H1 (cell line): Measurements from ENCODE around the gene RETNLB. TPM values are rescaled to one million over a fixed set of nuclear protein-coding genes. Genes with fewer than 3 reads are reported as not detected.

Experiments used
- CTCF ChIA-PET: fragments of 300-600 bp; sonication (Branson Sonifier 250); formaldehyde crosslinking; loops from one replicate; lab custom pipeline; 2021; ENCODE audit not compliant: partially characterized antibody; lab: Charles Lee
- POLR2A ChIA-PET: fragments of 300-600 bp; sonication (Branson Sonifier 250); formaldehyde crosslinking; loops from one replicate; lab custom pipeline; 2021; ENCODE audit warnings: inconsistent platforms; ENCODE audit not compliant: partially characterized antibody; lab: Charles Lee
- DNase-seq, 2 experiments: peaks; one replicate each; pipeline versions ENCODE4 v3.0.0 to v3.0.0-alpha.2; 2010 to 2022; ENCODE audit warnings: low spot score in 2 of 2, low read depth in 1 of 2, mixed read lengths in 1 of 2
- FAIRE-seq: peaks from 2 replicates; lab custom pipeline; 2011; peaks lifted over from hg19 to GRCh38; lab: Jason Lieb, UNC
- H2AFZ ChIP-seq: 2 replicates; pipeline ENCODE4 v1.8.1; 2012; ENCODE audit warnings: low read length, inconsistent platforms
- H2AK5ac ChIP-seq: 2 replicates; pipeline ENCODE4 v1.6.1; 2013; ENCODE audit warnings: low read depth, low read length
- H2BK120ac ChIP-seq: replicated peaks from 2 replicates; pipeline ENCODE3; 2013; ENCODE audit warnings: low read depth, low read length, inconsistent platforms
- H2BK12ac ChIP-seq: 2 replicates; pipeline ENCODE4 v1.6.1; 2013; ENCODE audit warnings: low read depth, low read length
- H2BK15ac ChIP-seq: 2 replicates; pipeline ENCODE4 v1.6.1; 2013; ENCODE audit warnings: low read length
- H2BK20ac ChIP-seq: 2 replicates; pipeline ENCODE4 v1.6.1; 2013; ENCODE audit warnings: low read length
- H2BK5ac ChIP-seq: 2 replicates; pipeline ENCODE4 v1.6.1; 2013; ENCODE audit warnings: low read depth, low read length
- H3K14ac ChIP-seq: 2 replicates; pipeline ENCODE4 v1.6.1; 2013; ENCODE audit warnings: inconsistent platforms; ENCODE audit not compliant: insufficient read length
- H3K18ac ChIP-seq: 2 replicates; pipeline ENCODE4 v1.6.1; 2013; ENCODE audit warnings: low read length; ENCODE audit errors: extremely low read depth
- H3K23ac ChIP-seq: 2 replicates; pipeline ENCODE4 v1.6.1; 2013; ENCODE audit warnings: inconsistent platforms; ENCODE audit not compliant: insufficient read length
- H3K23me2 ChIP-seq: 2 replicates; pipeline ENCODE4 v1.6.1; 2013; ENCODE audit warnings: low read depth, low read length
- H3K27ac ChIP-seq: 2 replicates; pipeline ENCODE4 v1.6.1; 2011; ENCODE audit warnings: low read depth, low read length, inconsistent platforms
- H3K27me3 ChIP-seq, 4 experiments: replicated peaks in 1 of 4; 1 replicate in 1 of 4; 2 replicates in 3 of 4; pipeline versions ENCODE4 v1.6.1 to v1.8.1; 2011 to 2013; ENCODE audit warnings: low read length in 3 of 4, mild to moderate bottlenecking in 3 of 4, inconsistent platforms in 2 of 4, mixed read lengths in 2 of 4, moderate library complexity in 1 of 4; ENCODE audit not compliant: control insufficient read depth in 3 of 4, insufficient read depth in 3 of 4; ENCODE audit errors: extremely low read depth in 1 of 4
- H3K36me3 ChIP-seq, 4 experiments: 2 replicates each; pipeline versions ENCODE4 v1.6.1 to v1.8.1; 2011 to 2013; ENCODE audit warnings: mild to moderate bottlenecking in 4 of 4, low read length in 3 of 4, moderate library complexity in 2 of 4, control low read depth in 1 of 4, inconsistent platforms in 1 of 4; ENCODE audit not compliant: insufficient read depth in 4 of 4, control insufficient read depth in 2 of 4
- H3K4ac ChIP-seq: replicated peaks from 2 replicates; pipeline ENCODE3; 2013; ENCODE audit warnings: low read length, low read depth, mixed read lengths, inconsistent platforms; ENCODE audit not compliant: insufficient read length
- H3K4me1 ChIP-seq, 4 experiments: replicated peaks in 1 of 4; 1 replicate in 1 of 4; 2 replicates in 3 of 4; pipeline versions ENCODE4 v1.6.1 to v1.8.1; 2011 to 2013; ENCODE audit warnings: low read length in 3 of 4, inconsistent platforms in 2 of 4, mixed read lengths in 1 of 4; ENCODE audit not compliant: insufficient read depth in 4 of 4, control insufficient read depth in 3 of 4
- H3K4me2 ChIP-seq, 2 experiments: 2 replicates each; pipeline versions ENCODE4 v1.6.1 to v1.8.1; 2011 to 2013; ENCODE audit warnings: low read depth in 2 of 2, low read length in 2 of 2, control low read depth in 1 of 2, inconsistent platforms in 1 of 2, mild to moderate bottlenecking in 1 of 2; ENCODE audit not compliant: insufficient read depth in 1 of 2
- H3K4me3 ChIP-seq, 4 experiments: fragments of 200-600, 300-600 bp in 1 of 4; sonication (generic), shearing (Covaris generic), sonication (Bioruptor Twin) in 1 of 4; 2 replicates each; pipeline versions ENCODE4 v1.5.1 to v1.8.1; 2011 to 2016; ENCODE audit warnings: low read length in 4 of 4, low read depth in 3 of 4, control low read depth in 2 of 4, inconsistent platforms in 2 of 4, mild to moderate bottlenecking in 2 of 4, mixed read lengths in 1 of 4, moderate library complexity in 1 of 4; ENCODE audit not compliant: insufficient read depth in 2 of 4; ENCODE audit errors: extremely low read depth in 1 of 4
- H3K56ac ChIP-seq: replicated peaks from 2 replicates; pipeline ENCODE3; 2013; ENCODE audit warnings: low read depth, mild to moderate bottlenecking, mixed read lengths, low read length, inconsistent platforms; ENCODE audit not compliant: insufficient read length
- H3K79me1 ChIP-seq: 2 replicates; pipeline ENCODE4 v1.6.1; 2013; ENCODE audit warnings: low read depth, low read length, control low read depth
- H3K79me2 ChIP-seq, 2 experiments: 2 replicates each; pipeline versions ENCODE4 v1.6.1 to v1.8.1; 2012 to 2013; ENCODE audit warnings: low read length in 2 of 2, mild to moderate bottlenecking in 2 of 2, inconsistent platforms in 1 of 2; ENCODE audit not compliant: insufficient read depth in 2 of 2, control insufficient read depth in 1 of 2
- H3K9ac ChIP-seq, 4 experiments: replicated peaks in 1 of 4; 1 replicate in 1 of 4; 2 replicates in 3 of 4; pipeline versions ENCODE4 v1.6.1 to v1.8.1; 2011 to 2013; ENCODE audit warnings: low read depth in 3 of 4, low read length in 3 of 4, control low read depth in 2 of 4, mild to moderate bottlenecking in 2 of 4, moderate library complexity in 2 of 4, inconsistent platforms in 1 of 4; ENCODE audit errors: extremely low read depth in 1 of 4
- H3K9me3 ChIP-seq, 2 experiments: 2 replicates each; pipeline versions ENCODE4 v1.6.1 to v1.8.1; 2012 to 2013; ENCODE audit warnings: mild to moderate bottlenecking in 2 of 2, moderate library complexity in 2 of 2, control low read depth in 1 of 2, inconsistent platforms in 1 of 2, low read depth in 1 of 2, low read length in 1 of 2, mixed read lengths in 1 of 2; ENCODE audit not compliant: insufficient read depth in 2 of 2
- H4K20me1 ChIP-seq, 2 experiments: replicated peaks in 1 of 2; 2 replicates each; pipeline versions ENCODE3 to v1.8.1; 2011 to 2013; ENCODE audit warnings: inconsistent platforms in 2 of 2, low read length in 2 of 2, mild to moderate bottlenecking in 1 of 2; ENCODE audit not compliant: insufficient read depth in 2 of 2, control insufficient read depth in 1 of 2
- H4K5ac ChIP-seq: 2 replicates; pipeline ENCODE4 v1.6.1; 2013; ENCODE audit warnings: low read length, low read depth, mixed read lengths, inconsistent platforms; ENCODE audit not compliant: insufficient read length
- H4K8ac ChIP-seq: 2 replicates; pipeline ENCODE4 v1.8.0; 2013; ENCODE audit warnings: mild to moderate bottlenecking, moderate library complexity, low read length, inconsistent platforms; ENCODE audit not compliant: insufficient read depth; ENCODE audit errors: extremely low read depth
- H4K91ac ChIP-seq: replicated peaks from 2 replicates; pipeline ENCODE3; 2013; ENCODE audit warnings: low read length, mixed read lengths, inconsistent platforms; ENCODE audit not compliant: insufficient read length
- CBX5 ChIP-seq: fragments of 300-800, 300-1000 bp; sonication (generic); IDR thresholded peaks from 2 replicates; pipeline ENCODE4 v1.7.1; 2016; ENCODE audit warnings: antibody characterized with exemption, low read length, low read depth
- GABPA ChIP-seq: IDR thresholded peaks from 2 replicates; pipeline ENCODE4 v1.6.1; 2011; ENCODE audit warnings: mild to moderate bottlenecking, low read length, moderate library complexity, borderline replicate concordance; ENCODE audit not compliant: insufficient read depth
- HDAC6 ChIP-seq: IDR thresholded peaks from one replicate; pipeline ENCODE4 v1.7.1; 2012; ENCODE audit warnings: low read depth, mild to moderate bottlenecking, inconsistent platforms, low read length, moderate library complexity
- KDM4A ChIP-seq: IDR thresholded peaks from one replicate; pipeline ENCODE4 v1.7.1; 2012; ENCODE audit warnings: low read depth, mild to moderate bottlenecking, moderate library complexity, low read length, inconsistent platforms; ENCODE audit not compliant: severe bottlenecking
- POLR2A ChIP-seq, 2 experiments: IDR thresholded peaks; 1 replicate in 1 of 2; 2 replicates in 1 of 2; pipeline ENCODE4 v1.6.1; 2011; ENCODE audit warnings: low read depth in 2 of 2, low read length in 2 of 2, mild to moderate bottlenecking in 2 of 2; ENCODE audit errors: control extremely low read depth in 1 of 2
- POU5F1 ChIP-seq: IDR thresholded peaks from 2 replicates; pipeline ENCODE4 v1.6.1; 2011; ENCODE audit warnings: low read depth, mild to moderate bottlenecking, low read length, moderate library complexity
- WGBS, 2 experiments: shearing (Covaris generic) in 1 of 2; methylation state at CpG; one replicate each; pipeline versions ENCODE4 v1.1.6 to v1.1.7; 2013 to 2015; ENCODE audit warnings: low lambda C conversion rate in 2 of 2, mixed read lengths in 2 of 2, inconsistent platforms in 1 of 2, low coverage in 1 of 2, missing lambda C conversion rate in 1 of 2; ENCODE audit not compliant: insufficient replicate concordance in 2 of 2, insufficient coverage in 1 of 2, insufficient read length in 1 of 2; ENCODE audit errors: extremely low coverage in 1 of 2, missing lambda C conversion rate in 1 of 2; 5-methylcytosine and 5-hydroxymethylcytosine counted together
- polyA plus RNA-seq, 7 experiments: library from polyadenylated mRNA; depleted of rRNA in 3 of 7; stranded (reverse) in 5 of 7; unstranded in 2 of 7; fragments of >200 nt in 5 of 7; fragments of 200-250 nt in 2 of 7; gene quantifications; 1 replicate in 5 of 7; 2 replicates in 1 of 7; 4 replicates in 1 of 7; pipeline versions ENCODE4 v1.2.1 to v1.2.3, GENCODE V29; 2011 to 2013; ENCODE audit warnings: missing spikeins in 2 of 7, mixed read lengths in 2 of 7
- total RNA-seq: library from RNA; stranded (reverse); fragmentation: NEBNext Ultra II Directional; extraction: Animal tissue kit (Norgen Biotek cat#: 25700); gene quantifications from 2 replicates; pipeline ENCODE4 v1.2.1, GENCODE V29; 2021

The RETNLB gene
- total and polyA plus RNA-seq, 2 of the 8 experiments (the other 6 are each of a cell fraction or from before 2014, with no cell fraction given), result not detected

GRCh38 chr3:108744762-108745161 lies 12.4 kb downstream of the RETNLB start:
- Histone ChIP-seq H3K23ac (no peak overlapping the region), H3K27ac (no peak overlapping the region), H2BK15ac (no peak overlapping the region), H2AFZ (no peak overlapping the region), H3K4me2 (no peak overlapping the region), H3K36me3 (no peaks in the 10 kb centered on the region), H4K20me1 (no peaks in the 10 kb centered on the region), H3K9ac (no peak overlapping the region), H3K23me2 (no peaks in the 10 kb centered on the region), H4K8ac (no peak overlapping the region), H2BK12ac (no peak overlapping the region), H3K56ac (no peak overlapping the region), H3K79me2 (no peaks in the 10 kb centered on the region), H3K9me3 (no peaks in the 10 kb centered on the region), H3K27me3 (no peaks in the 10 kb centered on the region), H2BK120ac (no peak overlapping the region), H3K4ac (no peak overlapping the region), H3K14ac (no peak overlapping the region), H3K4me3 (no peak overlapping the region), H3K4me1 (no peaks in the 10 kb centered on the region), H4K5ac (no peak overlapping the region), H2BK20ac (no peak overlapping the region), H4K91ac (no peak overlapping the region), H2BK5ac (no peak overlapping the region), H3K79me1 (no peaks in the 10 kb centered on the region), H2AK5ac (no peak overlapping the region), H3K18ac (no peak overlapping the region)
- WGBS, 2 experiments, result 96% methylated on average over 5 of the region's 5 CpGs; no CpG with 5 or more reads in 1 of the 2 experiments
- no peak for DNase-seq
- FAIRE-seq, result no peak
- POLR2A ChIA-PET, result no interaction called here
- CTCF ChIA-PET, result no interaction called here
- TF ChIP-seq KDM4A, result no peak
- no peak for TF ChIP-seq POU5F1
- TF ChIP-seq POLR2A (IDR thresholded peaks at IDR 0.05; ENCODE audit: control extremely low read depth in 1 of 2, low read depth in 2 of 2, low read length in 2 of 2), result no peak
- no peak for TF ChIP-seq GABPA
- TF ChIP-seq HDAC6, result no peak
- no peak for TF ChIP-seq CBX5
